ENCODE measurements around the gene RINT1. TPM values are rescaled to one million over a fixed set of nuclear protein-coding genes. Genes with fewer than 3 reads are reported as not detected.
A peak's percentile ranks its signal among the peaks of the same experiment; 100 is the strongest.

Gene RINT1
- total RNA-seq, 6 experiments from 2014 or later: 21.3 to 26.5 (median 22.4) TPM

- H3K9me3 Mint-ChIP-seq: no peaks in the 10 kb centered on the region
- peak; percentile 90 for DNase-seq
- peak overlapping the region; percentile 83 for H3K27ac Mint-ChIP-seq
- H3K36me3 Mint-ChIP-seq (ENCODE audit: low read depth): peaks cover 3% of the 10 kb centered on the region; the same call in 1 of the 2 replicates
- H3K4me3 Mint-ChIP-seq: peak overlapping the region; percentile 83
- H3K4me1 Mint-ChIP-seq (ENCODE audit: low read depth): peaks cover 70% of the 10 kb centered on the region
- TF ChIP-seq CTCF (IDR thresholded peaks at IDR 0.05): no peak
- H3K27me3 Mint-ChIP-seq (ENCODE audit: insufficient read depth): no peaks in the 10 kb centered on the region; the same call in 1 of the 2 replicates
Measured at GRCh38 chr7:105493923-105494315, 38.1 kb upstream of the RINT1 start.

- Mint-ChIP-seq H3K36me3 (ENCODE audit: low read depth) (peaks cover 20% of the 10 kb centered on the region; the same call in 1 of the 2 replicates), H3K27me3 (ENCODE audit: insufficient read depth) (no peaks in the 10 kb centered on the region; the same call in 1 of the 2 replicates), H3K4me3 (peak overlapping the region; percentile 58), H3K9me3 (no peaks in the 10 kb centered on the region), H3K27ac (peak overlapping the region; percentile 86), H3K4me1 (ENCODE audit: low read depth) (peaks cover 56% of the 10 kb centered on the region)
- no peak for TF ChIP-seq CTCF (IDR thresholded peaks at IDR 0.05)
- DNase-seq: peak; percentile 57
Measured at GRCh38 chr7:105496521-105496920, 35.5 kb upstream of the RINT1 start.

- H3K27me3 Mint-ChIP-seq (ENCODE audit: insufficient read depth): no peaks in the 10 kb centered on the region; the same call in 1 of the 2 replicates
- H3K36me3 Mint-ChIP-seq (ENCODE audit: low read depth): peaks cover 20% of the 10 kb centered on the region; the same call in 1 of the 2 replicates
- no peak for DNase-seq
- H3K27ac Mint-ChIP-seq: peak overlapping the region; percentile 26; the same call in 1 of the 2 replicates
- TF ChIP-seq CTCF (IDR thresholded peaks at IDR 0.05): no peak
- no peaks in the 10 kb centered on the region for H3K9me3 Mint-ChIP-seq
- peaks cover 56% of the 10 kb centered on the region for H3K4me1 Mint-ChIP-seq (ENCODE audit: low read depth)
- peak overlapping the region; percentile 58; the same call in 1 of the 2 replicates for H3K4me3 Mint-ChIP-seq
Measured at GRCh38 chr7:105497016-105497415, 35.0 kb upstream of the RINT1 start.

- Mint-ChIP-seq H3K27me3 (ENCODE audit: insufficient read depth) (no peaks in the 10 kb centered on the region; the same call in 1 of the 2 replicates), H3K27ac (no peak overlapping the region), H3K9me3 (no peaks in the 10 kb centered on the region), H3K36me3 (ENCODE audit: low read depth) (peaks cover 38% of the 10 kb centered on the region), H3K4me3 (no peak overlapping the region), H3K4me1 (ENCODE audit: low read depth) (peaks cover 21% of the 10 kb centered on the region)
- DNase-seq: no peak
- no peak for TF ChIP-seq CTCF (IDR thresholded peaks at IDR 0.05)
Measured at GRCh38 chr7:105502173-105502572, 29.8 kb upstream of the RINT1 start.

GRCh38 chr7:105512415-105512814 is 19.6 kb upstream of the RINT1 start:
- Mint-ChIP-seq H3K27ac (peak overlapping the region; percentile 42; the same call in 1 of the 2 replicates), H3K4me1 (ENCODE audit: low read depth) (peaks cover 20% of the 10 kb centered on the region), H3K27me3 (ENCODE audit: insufficient read depth) (no peaks in the 10 kb centered on the region), H3K36me3 (ENCODE audit: low read depth) (peaks cover 28% of the 10 kb centered on the region), H3K4me3 (no peak overlapping the region), H3K9me3 (no peaks in the 10 kb centered on the region; the same call in 1 of the 2 replicates)
- DNase-seq: no peak
- TF ChIP-seq CTCF (IDR thresholded peaks at IDR 0.05): no peak

Measured in HFFc6 (cell line).